Immature natural killer cell (primary cell): ENCODE data around the gene TIMELESS. TPM values are rescaled to one million over a fixed set of nuclear protein-coding genes. Genes with fewer than 3 reads are reported as not detected.
"Not testable (repeated sequence)": the region's sequence is repeated elsewhere in the genome, so short reads cannot be mapped to it uniquely, and the experiment has no call there.

Source experiments
- DNase-seq, 3 donors: peaks; one replicate each; pipeline ENCODE4 v3.0.0; 2022; ENCODE audit warnings: mixed read lengths in 1 of 3
- H3K27ac Mint-ChIP-seq, 6 donors: one replicate each; pipeline ENCODE4 v1.8.0; 2020; ENCODE audit warnings: mixed read lengths in 6 of 6, mild to moderate bottlenecking in 5 of 6, inconsistent platforms in 4 of 6, moderate library complexity in 3 of 6
- H3K27me3 Mint-ChIP-seq, 3 donors: one replicate each; pipeline ENCODE4 v1.8.0; 2020 to 2021; ENCODE audit warnings: low read depth in 3 of 3, mild to moderate bottlenecking in 3 of 3, mixed read lengths in 3 of 3, moderate library complexity in 3 of 3, inconsistent platforms in 1 of 3
- H3K36me3 Mint-ChIP-seq, 3 donors: one replicate each; pipeline ENCODE4 v1.8.0; 2020; ENCODE audit warnings: mixed read lengths in 3 of 3, inconsistent platforms in 2 of 3, mild to moderate bottlenecking in 2 of 3
- H3K4me1 Mint-ChIP-seq, 2 donors: one replicate each; pipeline ENCODE4 v1.8.0; 2020; ENCODE audit warnings: inconsistent platforms in 2 of 2, mild to moderate bottlenecking in 2 of 2, mixed read lengths in 2 of 2, moderate library complexity in 1 of 2
- H3K4me3 Mint-ChIP-seq, 5 donors: one replicate each; pipeline ENCODE4 v1.8.0; 2020; ENCODE audit warnings: mild to moderate bottlenecking in 5 of 5, mixed read lengths in 5 of 5, inconsistent platforms in 3 of 5, moderate library complexity in 3 of 5
- H3K9me3 Mint-ChIP-seq, 6 donors: one replicate each; pipeline ENCODE4 v1.8.0; 2020; ENCODE audit warnings: mild to moderate bottlenecking in 6 of 6, mixed read lengths in 6 of 6, inconsistent platforms in 4 of 6, moderate library complexity in 3 of 6
- polyA plus RNA-seq, 3 donors: library from polyadenylated mRNA; unstranded; fragments of 300-500 nt; fragmentation: Illumina TruSeq; gene quantifications; one replicate each; pipeline ENCODE4 v1.2.3, GENCODE V29; 2021

The TIMELESS gene
- polyA plus RNA-seq, 3 donors from 2014 or later = 3.5 to 11.3 (median 4.8) TPM

DNA sequence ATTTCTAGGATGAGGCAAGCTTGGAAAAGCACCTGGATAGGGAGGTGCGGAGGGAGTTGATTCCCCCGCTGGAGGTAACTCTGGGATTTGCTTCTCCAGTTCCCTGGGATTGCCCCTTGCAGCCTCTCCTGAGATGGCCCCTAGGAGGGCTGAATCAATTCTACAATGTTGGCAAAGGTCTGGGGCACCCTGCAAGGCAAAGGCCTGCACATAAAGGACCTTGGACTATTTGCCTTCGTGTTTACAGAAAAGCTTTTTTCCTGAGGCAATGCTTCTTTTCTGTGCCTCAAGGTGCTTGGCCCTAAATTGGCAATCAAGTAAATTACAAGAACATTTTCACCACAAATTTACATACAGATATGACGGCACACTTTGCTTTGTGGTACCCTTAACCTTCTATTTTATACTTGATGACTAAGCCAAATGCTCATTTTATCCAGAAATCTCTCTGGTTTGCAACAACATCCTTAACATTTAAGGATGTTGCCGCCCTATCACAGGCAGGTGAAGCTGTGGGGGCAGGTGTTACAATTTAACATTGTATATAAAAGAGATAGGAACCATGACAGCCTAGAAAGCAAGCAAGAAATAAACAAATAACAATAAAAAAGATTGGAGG, 40.3 kb downstream of the TIMELESS start:
- Mint-ChIP-seq H3K36me3 (no peaks in the 10 kb centered on the region), H3K27ac (no peak overlapping the region), H3K27me3 (peaks cover 0 to 4% (median 0%) of the 10 kb centered on the region in 3 donors), H3K4me1 (no peaks in the 10 kb centered on the region), H3K4me3 (no peak overlapping the region), H3K9me3 (no peaks in the 10 kb centered on the region)
- no peak for DNase-seq

DNA sequence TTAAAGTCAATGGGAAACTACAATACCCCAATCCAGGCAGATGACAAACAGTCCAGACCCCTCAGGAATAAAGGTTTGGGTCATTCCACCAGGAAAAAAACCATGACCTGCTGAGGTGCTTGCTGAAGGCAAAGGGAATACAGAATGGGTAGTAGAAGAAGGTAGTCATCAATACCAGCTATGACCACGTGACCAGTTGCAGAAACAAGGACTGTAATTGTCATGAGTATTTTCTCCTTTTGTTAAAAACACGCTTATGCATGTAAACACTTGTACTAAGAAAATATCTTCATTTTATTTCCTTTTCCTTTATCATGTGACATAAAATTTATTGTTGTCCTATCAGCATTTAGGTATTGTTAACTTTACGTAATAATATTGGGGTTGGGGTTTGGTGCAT, 45.0 kb downstream of the TIMELESS start:
- not testable (repeated sequence) for H3K4me1 Mint-ChIP-seq, H3K27ac Mint-ChIP-seq, H3K9me3 Mint-ChIP-seq, H3K27me3 Mint-ChIP-seq, H3K36me3 Mint-ChIP-seq, DNase-seq, H3K4me3 Mint-ChIP-seq

DNA sequence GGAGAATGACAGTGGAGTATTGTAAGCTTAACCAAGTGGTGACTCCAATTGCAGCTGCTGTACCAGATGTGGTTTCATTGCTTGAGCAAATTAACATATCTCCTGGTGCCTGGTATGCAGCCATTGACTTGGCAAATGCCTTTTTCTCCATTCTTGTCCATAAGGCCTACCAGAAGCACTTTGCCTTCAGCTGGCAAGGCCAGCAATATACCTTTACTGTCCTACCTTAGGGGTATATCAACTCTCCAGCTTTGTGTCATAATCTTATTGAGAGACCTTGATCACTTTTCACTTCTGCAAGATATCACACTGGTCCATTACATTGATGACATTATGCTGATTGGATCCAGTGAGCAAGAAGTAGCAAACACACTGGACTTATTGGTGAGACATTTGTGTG, 47.6 kb downstream of the TIMELESS start:
- not testable (repeated sequence) for H3K27me3 Mint-ChIP-seq, H3K4me1 Mint-ChIP-seq, H3K4me3 Mint-ChIP-seq, H3K36me3 Mint-ChIP-seq, H3K27ac Mint-ChIP-seq, H3K9me3 Mint-ChIP-seq, DNase-seq

DNA sequence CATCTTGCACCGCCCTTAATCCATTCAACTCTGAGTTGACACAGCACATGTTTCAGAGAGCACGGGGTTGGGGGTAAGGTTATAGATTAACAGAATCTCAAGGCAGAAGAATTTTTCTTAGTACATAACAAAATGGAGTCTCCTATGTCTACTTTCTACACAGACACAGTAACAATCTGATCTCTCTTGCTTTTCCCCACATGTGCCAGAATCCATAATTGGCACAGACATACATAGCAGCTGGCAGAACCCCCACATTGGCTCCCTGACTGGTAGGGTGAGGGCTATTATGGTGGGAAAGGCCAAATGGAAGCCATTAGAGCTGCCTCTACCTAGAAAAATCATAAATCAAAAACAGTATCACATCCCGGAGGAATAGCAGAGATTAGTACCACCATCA, 48.1 kb downstream of the TIMELESS start:
- not testable (repeated sequence) for H3K4me3 Mint-ChIP-seq, H3K4me1 Mint-ChIP-seq, H3K36me3 Mint-ChIP-seq, H3K9me3 Mint-ChIP-seq, H3K27me3 Mint-ChIP-seq, DNase-seq, H3K27ac Mint-ChIP-seq

DNA sequence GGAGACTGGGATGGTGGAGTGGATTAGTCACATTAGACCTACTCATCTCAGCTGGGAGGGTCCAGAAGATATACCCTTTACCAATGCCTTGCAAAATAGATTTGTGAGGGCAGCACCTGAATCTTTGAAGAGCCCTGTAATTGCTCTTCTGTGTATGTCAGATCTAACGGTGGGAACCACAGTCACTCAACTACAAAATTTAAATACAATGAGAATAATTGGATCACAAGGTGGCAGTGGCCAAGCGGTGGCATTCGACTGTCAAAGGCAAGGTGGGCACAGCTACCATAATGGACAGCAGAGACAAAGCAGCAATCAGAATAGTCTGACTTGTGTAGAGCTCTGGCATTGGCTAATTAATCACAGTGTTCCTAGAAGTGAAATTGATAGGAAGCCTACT, 49.8 kb downstream of the TIMELESS start:
- DNase-seq, H3K36me3 Mint-ChIP-seq, H3K4me3 Mint-ChIP-seq, H3K27me3 Mint-ChIP-seq, H3K4me1 Mint-ChIP-seq, H3K27ac Mint-ChIP-seq, H3K9me3 Mint-ChIP-seq: not testable (repeated sequence)

DNA sequence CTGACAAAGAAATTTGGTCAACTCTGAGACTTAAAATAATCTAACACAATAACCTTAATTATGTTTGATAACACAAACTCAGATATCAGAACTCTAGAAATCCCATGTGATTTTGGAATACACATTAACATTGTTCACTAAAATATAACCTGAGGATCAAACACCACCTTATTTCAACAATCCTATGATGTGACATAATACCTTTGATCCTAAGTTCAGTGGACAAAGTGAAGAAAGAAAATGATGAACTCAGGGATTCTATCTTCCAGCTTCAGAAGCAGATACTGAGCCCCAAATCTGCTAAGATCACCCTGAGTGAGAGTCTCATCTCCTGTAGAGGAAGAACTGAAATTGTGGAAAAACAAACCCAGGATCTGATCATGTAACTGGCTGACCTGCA, 50.9 kb downstream of the TIMELESS start:
- no peak for DNase-seq
- no peak overlapping the region for H3K4me3 Mint-ChIP-seq
- peaks cover under 1 to 2% (median 1%) of the 10 kb centered on the region in 3 donors for H3K27me3 Mint-ChIP-seq
- peaks cover 0 to 6% (median 0%) of the 10 kb centered on the region in 6 donors for H3K9me3 Mint-ChIP-seq
- no peaks in the 10 kb centered on the region for H3K4me1 Mint-ChIP-seq
- H3K36me3 Mint-ChIP-seq = no peaks in the 10 kb centered on the region
- H3K27ac Mint-ChIP-seq = no peak overlapping the region

DNA sequence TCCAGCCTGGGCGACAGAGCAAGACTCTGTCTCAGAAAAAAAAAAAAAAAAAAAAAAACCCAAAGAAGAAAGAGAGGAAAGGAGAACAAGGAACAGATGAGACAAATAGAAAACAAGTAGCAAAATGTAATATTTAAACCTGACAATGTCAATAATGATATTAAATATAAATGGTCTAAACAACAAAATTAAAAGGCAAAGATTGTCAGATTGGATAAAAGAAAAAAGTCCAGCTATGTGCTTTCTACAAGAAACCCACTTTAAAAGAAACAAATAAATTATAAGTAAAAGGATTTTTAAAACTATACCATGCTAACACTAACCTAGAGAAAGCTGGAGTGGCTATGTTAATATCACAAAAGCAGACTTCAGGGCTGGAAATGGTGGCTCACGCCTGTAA, 56.9 kb downstream of the TIMELESS start:
- no peaks in the 10 kb centered on the region for H3K9me3 Mint-ChIP-seq
- H3K36me3 Mint-ChIP-seq = no peaks in the 10 kb centered on the region
- DNase-seq = no peak
- H3K27ac Mint-ChIP-seq = no peak overlapping the region
- peaks cover 0 to 4% (median 3%) of the 10 kb centered on the region in 3 donors for H3K27me3 Mint-ChIP-seq
- no peaks in the 10 kb centered on the region for H3K4me1 Mint-ChIP-seq
- no peak overlapping the region for H3K4me3 Mint-ChIP-seq

DNA sequence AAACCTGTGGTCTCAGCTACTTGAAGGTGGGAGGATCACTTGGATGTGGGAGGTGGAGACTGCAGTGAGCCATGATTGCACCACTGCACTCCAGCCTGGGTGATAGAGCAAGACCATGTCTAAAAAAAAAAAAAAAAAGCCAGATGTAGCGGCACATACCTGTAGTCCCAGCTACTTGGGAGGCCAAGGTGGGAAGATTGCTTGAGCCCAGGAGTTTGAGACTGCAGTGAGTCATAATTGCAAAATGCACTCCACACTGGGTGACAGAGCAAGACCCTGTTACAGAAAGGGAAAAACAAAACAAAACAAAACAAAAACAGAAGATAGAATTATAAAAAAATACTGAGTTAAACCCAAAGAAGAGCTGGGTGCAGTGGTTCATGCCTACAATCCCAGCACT, 57.5 kb downstream of the TIMELESS start:
- Mint-ChIP-seq H3K9me3 (no peaks in the 10 kb centered on the region), H3K4me3 (no peak overlapping the region), H3K27ac (no peak overlapping the region), H3K27me3 (peaks cover 0 to 4% (median 3%) of the 10 kb centered on the region in 3 donors), H3K36me3 (no peaks in the 10 kb centered on the region), H3K4me1 (no peaks in the 10 kb centered on the region)
- DNase-seq = no peak

DNA sequence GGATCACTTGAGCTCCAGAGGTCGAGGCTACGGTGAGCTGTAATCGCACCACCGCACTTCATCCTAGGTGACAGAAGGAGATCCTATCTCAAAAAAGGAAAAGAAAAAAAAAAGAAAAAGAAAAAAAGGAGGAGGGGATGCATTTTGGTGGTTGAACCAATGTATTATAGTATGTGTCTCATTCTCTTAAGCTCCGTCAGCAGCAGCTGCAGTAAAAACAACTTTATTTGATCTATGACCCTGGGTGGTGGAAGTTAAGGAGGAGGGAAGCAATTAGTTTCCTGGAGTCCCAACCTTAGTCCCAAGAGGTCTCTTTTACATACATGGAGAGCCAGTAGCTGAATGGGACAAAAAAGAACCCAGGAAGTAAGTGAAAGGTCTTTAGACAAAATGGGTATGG, 59.8 kb downstream of the TIMELESS start:
- Mint-ChIP-seq H3K27me3 (peaks cover 0 to 4% (median 2%) of the 10 kb centered on the region in 3 donors), H3K4me3 (no peak overlapping the region), H3K36me3 (no peaks in the 10 kb centered on the region), H3K9me3 (no peaks in the 10 kb centered on the region), H3K4me1 (no peaks in the 10 kb centered on the region), H3K27ac (no peak overlapping the region)
- no peak for DNase-seq

DNA sequence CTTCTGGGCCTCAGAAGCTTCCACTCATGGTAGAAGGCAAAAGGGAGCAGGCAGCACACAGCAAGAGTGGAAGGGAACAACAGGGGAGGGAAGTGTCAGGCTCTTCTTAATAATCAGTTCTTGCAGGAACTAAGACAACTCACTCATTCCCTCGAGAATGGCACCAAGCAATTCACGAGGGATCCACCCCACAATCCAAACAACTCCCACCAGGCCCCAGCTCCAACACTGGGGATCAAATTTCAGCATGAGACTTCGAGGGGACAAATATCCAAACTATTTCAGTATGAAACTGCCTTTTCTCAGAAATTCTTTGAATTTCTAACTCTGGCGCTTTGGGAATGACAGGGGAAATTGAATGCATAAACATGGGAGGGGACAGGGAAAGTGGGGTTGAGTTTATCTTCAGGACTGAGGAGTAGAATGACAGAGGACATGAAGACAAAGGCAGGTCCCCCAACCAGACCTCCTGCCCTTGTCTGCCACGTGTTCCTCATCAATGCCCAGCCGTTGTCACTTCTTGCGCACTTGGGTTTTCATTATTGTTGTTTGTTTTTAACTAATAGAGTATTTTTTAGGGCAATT, 62.0 kb downstream of the TIMELESS start:
- no peaks in the 10 kb centered on the region for H3K36me3 Mint-ChIP-seq

DNA sequence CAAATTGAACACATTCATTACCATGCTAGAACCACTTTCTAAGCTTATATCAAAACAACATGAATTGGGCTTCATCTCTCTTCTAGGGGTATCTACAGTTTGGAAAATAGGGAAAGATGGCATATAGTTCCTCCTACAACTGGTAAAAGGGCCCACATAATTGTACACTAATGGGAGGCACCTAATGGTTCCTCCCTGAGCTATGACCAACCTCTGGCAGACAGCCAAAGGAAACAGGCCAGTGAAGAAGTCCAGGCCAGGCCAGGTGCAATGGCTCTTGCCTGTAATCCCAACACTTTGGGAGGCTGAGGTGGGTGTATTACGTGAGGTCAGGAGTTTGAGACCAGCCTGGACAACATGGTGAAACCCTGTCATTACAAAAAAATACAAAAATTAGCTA, 63.4 kb downstream of the TIMELESS start:
- Mint-ChIP-seq H3K27me3 (peaks cover 2 to 5% (median 2%) of the 10 kb centered on the region in 3 donors), H3K4me3 (no peak overlapping the region), H3K9me3 (no peaks in the 10 kb centered on the region), H3K4me1 (no peaks in the 10 kb centered on the region), H3K36me3 (no peaks in the 10 kb centered on the region), H3K27ac (no peak overlapping the region)
- DNase-seq = no peak

More for the DNA sequence above, 62.0 kb downstream of the TIMELESS start:
- peaks cover 2% of the 10 kb centered on the region in 3 donors for H3K27me3 Mint-ChIP-seq
- no peaks in the 10 kb centered on the region for H3K4me1 Mint-ChIP-seq
- no peak overlapping the region for H3K4me3 Mint-ChIP-seq
- H3K27ac Mint-ChIP-seq = no peak overlapping the region
- no peak for DNase-seq
- H3K9me3 Mint-ChIP-seq = no peaks in the 10 kb centered on the region

DNA sequence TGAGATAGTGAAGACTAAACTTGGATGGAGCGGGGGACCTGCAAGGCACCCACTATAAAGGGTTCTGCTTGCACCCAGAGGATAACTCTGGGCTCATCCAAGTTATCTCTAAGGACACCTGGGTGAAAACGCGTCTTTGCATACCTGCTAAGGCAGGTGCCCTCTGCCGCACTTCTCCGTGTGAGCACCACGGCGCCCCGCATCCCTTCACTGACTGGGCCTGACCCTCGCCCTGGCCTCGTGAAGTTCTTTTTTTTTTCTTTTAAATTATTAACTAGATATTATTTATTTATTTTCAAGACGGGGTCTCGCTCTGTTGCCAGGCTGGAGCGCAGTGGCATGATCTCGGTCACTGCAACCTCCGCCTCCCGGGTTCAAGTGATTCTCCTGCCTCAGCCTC, 66.6 kb downstream of the TIMELESS start:
- no peaks in the 10 kb centered on the region for H3K36me3 Mint-ChIP-seq
- no peaks in the 10 kb centered on the region for H3K4me1 Mint-ChIP-seq
- no peak for DNase-seq
- no peaks in the 10 kb centered on the region for H3K9me3 Mint-ChIP-seq
- H3K27me3 Mint-ChIP-seq = peaks cover 0 to 6% (median 2%) of the 10 kb centered on the region in 3 donors
- H3K27ac Mint-ChIP-seq = no peak overlapping the region
- H3K4me3 Mint-ChIP-seq = no peak overlapping the region

DNA sequence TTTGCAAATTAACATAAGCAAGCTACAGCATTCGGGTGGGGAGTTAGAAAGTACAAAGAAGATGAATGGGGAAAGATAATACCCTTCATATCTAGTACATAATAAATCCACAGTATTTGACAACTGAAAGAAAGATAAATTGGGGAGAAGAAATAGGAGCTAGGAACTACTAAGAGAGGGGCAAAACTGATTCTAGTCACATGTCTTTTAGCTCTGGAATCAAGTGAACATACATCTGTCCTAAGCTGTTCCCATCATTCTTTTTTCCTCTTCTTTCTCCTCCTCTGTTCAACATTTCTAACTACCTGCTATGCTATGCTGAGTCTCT, 71.3 kb downstream of the TIMELESS start:
- Mint-ChIP-seq H3K27me3 (peaks cover 0 to 11% (median 5%) of the 10 kb centered on the region in 3 donors), H3K4me3 (no peak overlapping the region), H3K36me3 (no peaks in the 10 kb centered on the region), H3K9me3 (no peaks in the 10 kb centered on the region), H3K4me1 (no peaks in the 10 kb centered on the region), H3K27ac (no peak overlapping the region)
- no peak for DNase-seq

DNA sequence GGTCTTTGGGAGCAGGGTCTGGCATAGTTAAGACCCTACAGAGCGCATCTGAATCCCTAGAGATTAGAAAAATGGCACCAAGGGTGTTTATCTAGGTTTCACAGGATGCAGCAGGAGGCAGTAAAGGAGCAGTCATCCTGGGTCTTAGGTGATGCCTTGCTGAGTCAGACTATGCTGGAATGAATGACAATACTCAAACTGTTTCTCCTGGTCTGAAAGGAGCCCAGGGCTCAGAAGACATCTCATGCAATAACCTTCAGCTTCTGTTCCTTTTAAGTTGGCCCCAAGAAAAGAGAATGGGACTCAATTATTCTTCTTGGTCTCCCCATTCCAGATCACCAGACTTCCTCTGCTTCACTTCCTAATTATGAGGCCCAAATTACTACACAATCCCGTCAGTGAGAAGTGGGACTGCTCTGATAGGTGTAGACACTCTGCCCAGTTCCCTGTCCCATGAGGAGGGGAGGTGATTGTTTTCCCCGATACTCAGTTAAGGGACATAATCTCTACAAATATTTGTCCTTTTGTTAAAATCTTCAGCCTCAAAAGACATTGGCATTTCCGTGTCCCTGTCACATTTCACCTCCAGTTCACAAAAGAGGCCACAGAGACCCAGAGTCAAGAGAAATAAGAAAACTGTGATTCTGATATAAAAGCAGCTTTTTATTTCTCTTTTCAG, 71.8 kb downstream of the TIMELESS start:
- H3K27me3 Mint-ChIP-seq = peaks cover 0 to 11% (median 5%) of the 10 kb centered on the region in 3 donors
- DNase-seq = no peak
- no peaks in the 10 kb centered on the region for H3K4me1 Mint-ChIP-seq
- H3K36me3 Mint-ChIP-seq = no peaks in the 10 kb centered on the region
- no peaks in the 10 kb centered on the region for H3K9me3 Mint-ChIP-seq
- H3K4me3 Mint-ChIP-seq = no peak overlapping the region
- H3K27ac Mint-ChIP-seq = no peak overlapping the region
